H9 (cell line): Measurements from ENCODE around the gene SPRYD3. TPM values are rescaled to one million over a fixed set of nuclear protein-coding genes. Genes with fewer than 3 reads are reported as not detected.
A peak's percentile ranks its signal among the peaks of the same experiment; 100 is the strongest.

Experiments used
- DNase-seq: peaks from one replicate; pipeline ENCODE4 v3.0.0-alpha.2; 2017
- H2AFZ ChIP-seq: one replicate; pipeline ENCODE4 v1.6.1; 2013; ENCODE audit warnings: mild to moderate bottlenecking, low read length, control low read depth, moderate library complexity
- H2AK5ac ChIP-seq: 2 replicates; pipeline ENCODE4 v1.6.1; 2013; ENCODE audit warnings: low read length, control low read depth, mixed read lengths; ENCODE audit not compliant: insufficient read length
- H2BK120ac ChIP-seq: one replicate; pipeline ENCODE4 v1.6.1; 2013; ENCODE audit warnings: low read depth, mild to moderate bottlenecking, low read length, control low read depth, inconsistent platforms; ENCODE audit not compliant: poor library complexity, severe bottlenecking
- H2BK12ac ChIP-seq: 2 replicates; pipeline ENCODE4 v1.6.1; 2013; ENCODE audit warnings: low read length, control low read depth, mixed read lengths, low read depth; ENCODE audit not compliant: insufficient read length
- H2BK15ac ChIP-seq: 2 replicates; pipeline ENCODE4 v1.6.1; 2013; ENCODE audit warnings: low read depth, low read length, control low read depth
- H2BK20ac ChIP-seq: one replicate; pipeline ENCODE4 v1.6.1; 2013; ENCODE audit warnings: low read depth, mild to moderate bottlenecking, low read length, control low read depth, inconsistent platforms; ENCODE audit not compliant: poor library complexity, severe bottlenecking
- H2BK5ac ChIP-seq: 2 replicates; pipeline ENCODE4 v1.6.1; 2013; ENCODE audit warnings: low read length, control low read depth, mixed read lengths; ENCODE audit not compliant: insufficient read length
- H3K14ac ChIP-seq: 2 replicates; pipeline ENCODE4 v1.6.1; 2013; ENCODE audit warnings: low read length, control low read depth; ENCODE audit not compliant: insufficient read depth
- H3K18ac ChIP-seq: 2 replicates; pipeline ENCODE4 v1.6.1; 2013; ENCODE audit warnings: low read depth, mild to moderate bottlenecking, mixed read lengths, low read length, control low read depth; ENCODE audit not compliant: insufficient read length
- H3K23ac ChIP-seq: 2 replicates; pipeline ENCODE4 v1.6.1; 2013; ENCODE audit warnings: low read length, control low read depth, mixed read lengths, low read depth; ENCODE audit not compliant: insufficient read length
- H3K23me2 ChIP-seq: 2 replicates; pipeline ENCODE4 v1.6.1; 2013; ENCODE audit warnings: low read depth, mild to moderate bottlenecking, mixed read lengths, low read length, control low read depth; ENCODE audit not compliant: insufficient read length, poor library complexity, severe bottlenecking
- H3K27ac ChIP-seq: 2 replicates; pipeline ENCODE4 v1.5.1; 2013; ENCODE audit warnings: low read length, control low read depth, mixed read lengths, low read depth; ENCODE audit not compliant: insufficient read length
- H3K27me3 ChIP-seq: 2 replicates; pipeline ENCODE4 v1.6.1; 2013; ENCODE audit warnings: low read length, control low read depth, inconsistent platforms; ENCODE audit not compliant: insufficient read depth
- H3K4ac ChIP-seq: 2 replicates; pipeline ENCODE4 v1.6.1; 2013; ENCODE audit warnings: low read depth, mild to moderate bottlenecking, control low read depth, inconsistent platforms, low read length, moderate library complexity
- H3K4me1 ChIP-seq: 2 replicates; pipeline ENCODE4 v1.6.1; 2013; ENCODE audit warnings: low read length, control low read depth, inconsistent platforms; ENCODE audit not compliant: insufficient read depth
- H3K4me2 ChIP-seq: 2 replicates; pipeline ENCODE4 v1.6.1; 2013; ENCODE audit warnings: low read length, control low read depth, mixed read lengths; ENCODE audit not compliant: insufficient read length, insufficient read depth
- H3K56ac ChIP-seq: 2 replicates; pipeline ENCODE4 v1.6.1; 2013; ENCODE audit warnings: low read depth, mild to moderate bottlenecking, mixed read lengths, low read length, control low read depth; ENCODE audit not compliant: insufficient read length
- H3K79me1 ChIP-seq: 2 replicates; pipeline ENCODE4 v1.6.1; 2013; ENCODE audit warnings: low read depth, mild to moderate bottlenecking, moderate library complexity, low read length, control low read depth, inconsistent platforms; ENCODE audit not compliant: insufficient read depth, poor library complexity, severe bottlenecking
- H3K79me2 ChIP-seq: 2 replicates; pipeline ENCODE4 v1.6.1; 2013; ENCODE audit warnings: low read length, control low read depth, inconsistent platforms; ENCODE audit not compliant: insufficient read depth
- H3K9ac ChIP-seq: 2 replicates; pipeline ENCODE4 v1.6.1; 2013; ENCODE audit warnings: low read length, control low read depth, mixed read lengths; ENCODE audit not compliant: insufficient read length; ENCODE audit errors: extremely low read depth
- H3K9me3 ChIP-seq: one replicate; pipeline ENCODE4 v1.6.1; 2013; ENCODE audit warnings: low read depth, low read length, inconsistent platforms; ENCODE audit not compliant: control insufficient read depth
- H3T11ph ChIP-seq: one replicate; pipeline ENCODE4 v1.6.1; 2013; ENCODE audit warnings: mild to moderate bottlenecking, low read length, control low read depth, inconsistent platforms
- H4K20me1 ChIP-seq: one replicate; pipeline ENCODE4 v1.6.1; 2013; ENCODE audit not compliant: control insufficient read depth, insufficient read length, insufficient read depth
- H4K5ac ChIP-seq: 2 replicates; pipeline ENCODE4 v1.6.1; 2013; ENCODE audit warnings: low read depth, mild to moderate bottlenecking, mixed read lengths, low read length, control low read depth; ENCODE audit not compliant: insufficient read length
- H4K8ac ChIP-seq: replicated peaks from 2 replicates; pipeline ENCODE4 v1.6.1; 2013; ENCODE audit warnings: low read length, control low read depth, mixed read lengths, low read depth; ENCODE audit not compliant: insufficient read length
- H4K91ac ChIP-seq: 2 replicates; pipeline ENCODE4 v1.6.1; 2013; ENCODE audit warnings: low read depth, mild to moderate bottlenecking, moderate library complexity, mixed read lengths, low read length, control low read depth; ENCODE audit not compliant: insufficient read length
- H3K27ac Mint-ChIP-seq, 3 experiments: 2 replicates in 2 of 3; 3 replicates in 1 of 3; pipeline ENCODE4 v1.8.0; 2020 to 2021; ENCODE audit warnings: mixed read lengths in 3 of 3, mild to moderate bottlenecking in 1 of 3, moderate library complexity in 1 of 3
- H3K27me3 Mint-ChIP-seq: 2 replicates; pipeline ENCODE4 v1.8.0; 2021; ENCODE audit warnings: low read depth, mild to moderate bottlenecking, moderate library complexity, mixed read lengths
- H3K36me3 Mint-ChIP-seq, 3 experiments: 2 replicates in 2 of 3; 3 replicates in 1 of 3; pipeline ENCODE4 v1.8.0; 2020 to 2021; ENCODE audit warnings: low read depth in 3 of 3, mixed read lengths in 3 of 3; ENCODE audit not compliant: insufficient read depth in 1 of 3
- H3K4me1 Mint-ChIP-seq, 2 experiments: 2 replicates each; pipeline ENCODE4 v1.8.0; 2020; ENCODE audit warnings: mixed read lengths in 2 of 2
- H3K4me3 Mint-ChIP-seq, 2 experiments: 2 replicates in 1 of 2; 3 replicates in 1 of 2; pipeline ENCODE4 v1.8.0; 2020 to 2021; ENCODE audit warnings: mild to moderate bottlenecking in 2 of 2, mixed read lengths in 2 of 2, moderate library complexity in 1 of 2
- H3K9me3 Mint-ChIP-seq, 2 experiments: 2 replicates in 1 of 2; 3 replicates in 1 of 2; pipeline ENCODE4 v1.8.0; 2020; ENCODE audit warnings: mild to moderate bottlenecking in 2 of 2, mixed read lengths in 2 of 2, moderate library complexity in 1 of 2
- WGBS: extraction: QIAGEN DNeasy Blood & Tissue Kit; methylation state at CpG from one replicate; pipeline ENCODE4 v1.1.7; 2013; ENCODE audit warnings: missing lambda C conversion rate, low lambda C conversion rate, mixed read lengths; ENCODE audit not compliant: insufficient read length; ENCODE audit errors: extremely low coverage; 5-methylcytosine and 5-hydroxymethylcytosine counted together
- total RNA-seq: library from RNA; stranded (reverse); gene quantifications from 2 replicates; pipeline ENCODE4 v1.2.1, GENCODE V29; 2021
- TF ChIP-seq, protein P1 (sequence below): fragments of 200-600 bp; sonication (generic); conservative IDR thresholded peaks from 3 replicates; pipeline ENCODE4 v1.8.0; 2021; ENCODE audit warnings: antibody characterized with exemption, mild to moderate bottlenecking

The SPRYD3 gene
- total RNA-seq, 1 experiment from 2014 or later, result 6.5 TPM

DNA sequence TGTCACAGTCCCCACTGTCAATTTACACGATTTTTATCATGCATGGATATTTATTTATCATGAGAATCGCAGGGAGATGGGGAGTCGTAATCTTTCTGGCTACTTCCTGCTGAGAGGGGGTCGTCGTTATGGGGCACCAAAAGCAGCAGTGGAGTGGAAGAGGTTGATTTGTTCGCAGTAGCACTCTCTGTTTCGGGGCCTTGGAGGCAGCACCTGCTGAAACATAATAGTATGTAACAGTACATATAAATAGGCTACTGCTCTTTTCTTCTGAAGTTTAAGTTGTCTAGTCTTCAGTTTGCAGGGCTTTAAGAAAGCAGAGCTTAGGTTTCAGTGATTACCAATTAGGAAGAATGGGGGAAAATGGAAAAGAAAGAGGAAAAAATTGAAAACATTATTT, 27.9 kb upstream of the SPRYD3 start:
- DNase-seq, result no peak
- H3K27ac Mint-ChIP-seq, result peak overlapping the region in 1 of 3 experiments; percentile 11; a peak in 1 of 7 replicates
- no peak overlapping the region for H3K4me2 ChIP-seq

More for the DNA sequence above, 27.9 kb upstream of the SPRYD3 start:
- H2AK5ac ChIP-seq, result no peak overlapping the region
- no peak overlapping the region for H3K4ac ChIP-seq
- no CpG with 5 or more reads among the region's 7 CpGs for WGBS
- no peak overlapping the region for H4K8ac ChIP-seq
- H3K56ac ChIP-seq, result no peak overlapping the region
- no peaks in the 10 kb centered on the region for H3K9me3 ChIP-seq
- H3K4me1 ChIP-seq, result peaks cover 2% of the 10 kb centered on the region; the same call in 1 of the 2 replicates
- H2BK12ac ChIP-seq, result no peak overlapping the region
- no peaks in the 10 kb centered on the region for H3K23me2 ChIP-seq
- H3K9me3 Mint-ChIP-seq, result peaks cover 8% of the 10 kb centered on the region in 2 experiments
- H3K27me3 ChIP-seq, result no peaks in the 10 kb centered on the region
- H3T11ph ChIP-seq, result no peak overlapping the region
- H3K18ac ChIP-seq, result no peak overlapping the region
- peaks cover 18% of the 10 kb centered on the region for H3K27me3 Mint-ChIP-seq
- H4K20me1 ChIP-seq, result no peaks in the 10 kb centered on the region
- H3K36me3 Mint-ChIP-seq, result peaks cover 0 to 4% (median 2%) of the 10 kb centered on the region in 3 experiments; a peak in 1 of 7 replicates
- no peaks in the 10 kb centered on the region for H3K79me1 ChIP-seq
- TF ChIP-seq, protein P1, sequence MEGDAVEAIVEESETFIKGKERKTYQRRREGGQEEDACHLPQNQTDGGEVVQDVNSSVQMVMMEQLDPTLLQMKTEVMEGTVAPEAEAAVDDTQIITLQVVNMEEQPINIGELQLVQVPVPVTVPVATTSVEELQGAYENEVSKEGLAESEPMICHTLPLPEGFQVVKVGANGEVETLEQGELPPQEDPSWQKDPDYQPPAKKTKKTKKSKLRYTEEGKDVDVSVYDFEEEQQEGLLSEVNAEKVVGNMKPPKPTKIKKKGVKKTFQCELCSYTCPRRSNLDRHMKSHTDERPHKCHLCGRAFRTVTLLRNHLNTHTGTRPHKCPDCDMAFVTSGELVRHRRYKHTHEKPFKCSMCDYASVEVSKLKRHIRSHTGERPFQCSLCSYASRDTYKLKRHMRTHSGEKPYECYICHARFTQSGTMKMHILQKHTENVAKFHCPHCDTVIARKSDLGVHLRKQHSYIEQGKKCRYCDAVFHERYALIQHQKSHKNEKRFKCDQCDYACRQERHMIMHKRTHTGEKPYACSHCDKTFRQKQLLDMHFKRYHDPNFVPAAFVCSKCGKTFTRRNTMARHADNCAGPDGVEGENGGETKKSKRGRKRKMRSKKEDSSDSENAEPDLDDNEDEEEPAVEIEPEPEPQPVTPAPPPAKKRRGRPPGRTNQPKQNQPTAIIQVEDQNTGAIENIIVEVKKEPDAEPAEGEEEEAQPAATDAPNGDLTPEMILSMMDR, result no peak
- H2BK120ac ChIP-seq, result no peak overlapping the region
- no peak overlapping the region for H3K4me3 Mint-ChIP-seq
- H2BK15ac ChIP-seq, result no peak overlapping the region
- H2AFZ ChIP-seq, result no peak overlapping the region
- no peak overlapping the region for H3K14ac ChIP-seq
- H2BK5ac ChIP-seq, result no peak overlapping the region
- no peak overlapping the region for H4K5ac ChIP-seq
- H3K27ac ChIP-seq, result no peak overlapping the region
- no peak overlapping the region for H3K9ac ChIP-seq
- peaks cover 8 to 16% of the 10 kb centered on the region in 2 experiments for H3K4me1 Mint-ChIP-seq
- no peak overlapping the region for H4K91ac ChIP-seq
- no peaks in the 10 kb centered on the region for H3K79me2 ChIP-seq
- H2BK20ac ChIP-seq, result no peak overlapping the region
- no peak overlapping the region for H3K23ac ChIP-seq
